SK-N-SH treated with all-trans-retinoic acid at 6 μM for 48 hours (cell line): ENCODE data around the gene ORM2.

Experiments
- ATAC-seq: fragments of 200-7000 bp; cut with Tn5 transposase; 3 replicates; pipeline ENCODE4 v1.9.1; 2020; ENCODE audit warnings: mild to moderate bottlenecking, moderate library complexity
- ARNTL ChIP-seq: fragments of 450-650 bp; formaldehyde crosslinking; IDR thresholded peaks from 2 replicates; pipeline ENCODE4 v1.5.0; 2020; ENCODE audit warnings: low read depth, mild to moderate bottlenecking, moderate library complexity, borderline replicate concordance
- BACH2 ChIP-seq: fragments of 250-450 bp; sonication (Bioruptor Pico); IDR thresholded peaks from 2 replicates; pipeline ENCODE4 v1.9.0; 2021; ENCODE audit warnings: mild to moderate bottlenecking, borderline replicate concordance
- CSDC2 ChIP-seq: fragments of 250-450 bp; sonication (Bioruptor Pico); IDR thresholded peaks from 2 replicates; pipeline ENCODE4 v1.5.0; 2020; ENCODE audit warnings: mild to moderate bottlenecking, moderate library complexity
- ESRRG ChIP-seq: fragments of 250-450 bp; sonication (Bioruptor Pico); IDR thresholded peaks from 2 replicates; pipeline ENCODE4 v1.6.1; 2021; ENCODE audit warnings: mild to moderate bottlenecking
- GLIS3 ChIP-seq: fragments of 250-450 bp; sonication (Bioruptor Pico); IDR thresholded peaks from 2 replicates; pipeline ENCODE4 v1.5.0; 2020; ENCODE audit warnings: mild to moderate bottlenecking, moderate library complexity
- ISL1 ChIP-seq: fragments of 250-450 bp; sonication (Bioruptor Pico); IDR thresholded peaks from 2 replicates; pipeline ENCODE4 v2.1.2; 2022; ENCODE audit warnings: mild to moderate bottlenecking, moderate library complexity
- RARB ChIP-seq: fragments of 250-450 bp; sonication (Bioruptor Pico); IDR thresholded peaks from 2 replicates; pipeline ENCODE4 v1.8.0; 2021; ENCODE audit warnings: mild to moderate bottlenecking, moderate library complexity
- SNAI2 ChIP-seq: fragments of 250-450 bp; sonication (Bioruptor Pico); IDR thresholded peaks from 2 replicates; pipeline ENCODE4 v1.5.0; 2020; ENCODE audit warnings: mild to moderate bottlenecking, moderate library complexity
- TCF4 ChIP-seq: fragments of 250-450 bp; sonication (Bioruptor Pico); IDR thresholded peaks from 2 replicates; pipeline ENCODE4 v1.8.0; 2021; ENCODE audit warnings: mild to moderate bottlenecking, moderate library complexity, borderline replicate concordance
- TOX ChIP-seq: fragments of 250-450 bp; sonication (Bioruptor Pico); IDR thresholded peaks from 2 replicates; pipeline ENCODE4 v1.8.0; 2021; ENCODE audit warnings: mild to moderate bottlenecking, moderate library complexity, borderline replicate concordance
- ZC3H10 ChIP-seq: fragments of 250-450 bp; sonication (Bioruptor Pico); IDR thresholded peaks from 2 replicates; pipeline ENCODE4 v1.5.1; 2021; ENCODE audit warnings: mild to moderate bottlenecking, moderate library complexity
- ZFP30 ChIP-seq: fragments of 450-650 bp; formaldehyde crosslinking; IDR thresholded peaks from 2 replicates; pipeline ENCODE4 v1.5.0; 2022; ENCODE audit warnings: mild to moderate bottlenecking, moderate library complexity
- ZNF565 ChIP-seq: fragments of 450-650 bp; formaldehyde crosslinking; conservative IDR thresholded peaks from 2 replicates; pipeline ENCODE4 v1.5.0; 2020; ENCODE audit warnings: low read depth, mild to moderate bottlenecking, moderate library complexity
- ZNF70 ChIP-seq: fragments of 450-650 bp; formaldehyde crosslinking; IDR thresholded peaks from 2 replicates; pipeline ENCODE4 v1.5.0; 2020; ENCODE audit warnings: mild to moderate bottlenecking, moderate library complexity
- ZNF8 ChIP-seq: fragments of 450-650 bp; formaldehyde crosslinking; IDR thresholded peaks from 2 replicates; pipeline ENCODE4 v1.5.0; 2020; ENCODE audit warnings: mild to moderate bottlenecking, moderate library complexity
- TF ChIP-seq, protein P1 (sequence below): fragments of 250-450 bp; sonication (Bioruptor Pico); IDR thresholded peaks from 2 replicates; pipeline ENCODE4 v1.5.1; 2021; ENCODE audit warnings: mild to moderate bottlenecking, moderate library complexity
- TF ChIP-seq, protein P2 (sequence below): fragments of 250-450 bp; sonication (Bioruptor Pico); IDR thresholded peaks from 2 replicates; pipeline ENCODE4 v1.5.1; 2020; ENCODE audit warnings: low read depth, mild to moderate bottlenecking, moderate library complexity
- TF ChIP-seq, protein P3 (sequence below): fragments of 250-450 bp; sonication (Bioruptor Pico); IDR thresholded peaks from 2 replicates; pipeline ENCODE4 v1.5.0; 2020; ENCODE audit warnings: mild to moderate bottlenecking, moderate library complexity
- TF ChIP-seq, protein P4 (sequence below): fragments of 250-450 bp; sonication (Bioruptor Pico); IDR thresholded peaks from 2 replicates; pipeline ENCODE4 v1.8.0; 2021; ENCODE audit warnings: low read depth, mild to moderate bottlenecking, moderate library complexity, borderline replicate concordance

The ORM2 gene

DNA sequence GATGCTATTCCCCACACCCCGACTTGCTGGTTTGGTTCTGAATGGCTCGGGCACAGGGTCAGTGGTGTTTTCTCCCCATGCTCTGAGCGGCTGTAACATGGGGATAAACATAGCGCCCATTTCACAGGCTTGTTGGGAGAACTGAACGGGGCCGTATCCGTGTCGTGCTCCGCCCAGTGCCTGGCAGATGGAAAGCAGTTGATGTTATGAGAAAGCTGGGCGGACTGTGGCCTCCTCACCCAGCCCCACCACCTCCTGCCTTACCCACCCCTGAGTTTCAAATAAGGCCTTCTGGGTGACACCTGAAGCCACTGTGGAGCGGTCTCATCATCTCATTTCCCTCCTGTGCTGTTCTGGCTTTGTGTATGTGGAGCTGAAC, 14.5 kb downstream of the ORM2 start:
- no peak for ATAC-seq
- no peak for TF ChIP-seq CSDC2

DNA sequence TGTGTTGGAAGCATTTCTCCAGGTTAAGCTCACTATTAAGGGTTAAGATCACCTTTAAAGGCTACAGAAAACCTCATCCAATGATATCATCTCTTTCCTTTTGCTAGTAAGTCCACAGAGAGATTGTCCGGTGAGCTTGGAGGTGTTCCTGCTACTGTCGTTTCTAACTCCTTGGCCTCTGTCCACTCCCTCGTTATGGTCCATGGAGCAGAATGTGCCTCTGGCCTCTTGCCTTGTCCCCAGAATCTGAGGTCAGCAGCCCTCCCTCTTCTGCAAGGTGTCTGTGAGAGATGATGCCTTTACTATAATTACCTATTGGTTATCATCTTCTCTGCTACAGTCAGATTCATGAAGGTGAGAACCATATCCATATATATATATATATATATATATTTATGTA, 15.0 kb downstream of the ORM2 start:
- ATAC-seq, result no peak
- TF ChIP-seq CSDC2 (no peak), ZNF8 (CRISPR knock-in tag) (no peak), GLIS3 (no peak), ZNF70 (CRISPR knock-in tag) (no peak), TOX (CRISPR knock-in tag) (no peak), BACH2 (no peak), ZFP30 (CRISPR knock-in tag) (no peak), SNAI2 (CRISPR knock-in tag) (no peak), ZNF565 (CRISPR knock-in tag) (no peak), TCF4 (CRISPR knock-in tag) (no peak), ESRRG (CRISPR knock-in tag) (no peak), ISL1 (no peak), ARNTL (CRISPR knock-in tag) (no peak), ZC3H10 (CRISPR knock-in tag) (no peak)
- TF ChIP-seq, protein P1, sequence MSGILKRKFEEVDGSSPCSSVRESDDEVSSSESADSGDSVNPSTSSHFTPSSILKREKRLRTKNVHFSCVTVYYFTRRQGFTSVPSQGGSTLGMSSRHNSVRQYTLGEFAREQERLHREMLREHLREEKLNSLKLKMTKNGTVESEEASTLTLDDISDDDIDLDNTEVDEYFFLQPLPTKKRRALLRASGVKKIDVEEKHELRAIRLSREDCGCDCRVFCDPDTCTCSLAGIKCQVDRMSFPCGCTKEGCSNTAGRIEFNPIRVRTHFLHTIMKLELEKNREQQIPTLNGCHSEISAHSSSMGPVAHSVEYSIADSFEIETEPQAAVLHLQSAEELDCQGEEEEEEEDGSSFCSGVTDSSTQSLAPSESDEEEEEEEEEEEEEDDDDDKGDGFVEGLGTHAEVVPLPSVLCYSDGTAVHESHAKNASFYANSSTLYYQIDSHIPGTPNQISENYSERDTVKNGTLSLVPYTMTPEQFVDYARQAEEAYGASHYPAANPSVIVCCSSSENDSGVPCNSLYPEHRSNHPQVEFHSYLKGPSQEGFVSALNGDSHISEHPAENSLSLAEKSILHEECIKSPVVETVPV (CRISPR knock-in tag), result no peak
- TF ChIP-seq, protein P2, sequence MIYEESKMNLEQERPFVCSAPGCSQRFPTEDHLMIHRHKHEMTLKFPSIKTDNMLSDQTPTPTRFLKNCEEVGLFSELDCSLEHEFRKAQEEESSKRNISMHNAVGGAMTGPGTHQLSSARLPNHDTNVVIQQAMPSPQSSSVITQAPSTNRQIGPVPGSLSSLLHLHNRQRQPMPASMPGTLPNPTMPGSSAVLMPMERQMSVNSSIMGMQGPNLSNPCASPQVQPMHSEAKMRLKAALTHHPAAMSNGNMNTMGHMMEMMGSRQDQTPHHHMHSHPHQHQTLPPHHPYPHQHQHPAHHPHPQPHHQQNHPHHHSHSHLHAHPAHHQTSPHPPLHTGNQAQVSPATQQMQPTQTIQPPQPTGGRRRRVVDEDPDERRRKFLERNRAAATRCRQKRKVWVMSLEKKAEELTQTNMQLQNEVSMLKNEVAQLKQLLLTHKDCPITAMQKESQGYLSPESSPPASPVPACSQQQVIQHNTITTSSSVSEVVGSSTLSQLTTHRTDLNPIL (CRISPR knock-in tag), result no peak
- TF ChIP-seq, protein P3, sequence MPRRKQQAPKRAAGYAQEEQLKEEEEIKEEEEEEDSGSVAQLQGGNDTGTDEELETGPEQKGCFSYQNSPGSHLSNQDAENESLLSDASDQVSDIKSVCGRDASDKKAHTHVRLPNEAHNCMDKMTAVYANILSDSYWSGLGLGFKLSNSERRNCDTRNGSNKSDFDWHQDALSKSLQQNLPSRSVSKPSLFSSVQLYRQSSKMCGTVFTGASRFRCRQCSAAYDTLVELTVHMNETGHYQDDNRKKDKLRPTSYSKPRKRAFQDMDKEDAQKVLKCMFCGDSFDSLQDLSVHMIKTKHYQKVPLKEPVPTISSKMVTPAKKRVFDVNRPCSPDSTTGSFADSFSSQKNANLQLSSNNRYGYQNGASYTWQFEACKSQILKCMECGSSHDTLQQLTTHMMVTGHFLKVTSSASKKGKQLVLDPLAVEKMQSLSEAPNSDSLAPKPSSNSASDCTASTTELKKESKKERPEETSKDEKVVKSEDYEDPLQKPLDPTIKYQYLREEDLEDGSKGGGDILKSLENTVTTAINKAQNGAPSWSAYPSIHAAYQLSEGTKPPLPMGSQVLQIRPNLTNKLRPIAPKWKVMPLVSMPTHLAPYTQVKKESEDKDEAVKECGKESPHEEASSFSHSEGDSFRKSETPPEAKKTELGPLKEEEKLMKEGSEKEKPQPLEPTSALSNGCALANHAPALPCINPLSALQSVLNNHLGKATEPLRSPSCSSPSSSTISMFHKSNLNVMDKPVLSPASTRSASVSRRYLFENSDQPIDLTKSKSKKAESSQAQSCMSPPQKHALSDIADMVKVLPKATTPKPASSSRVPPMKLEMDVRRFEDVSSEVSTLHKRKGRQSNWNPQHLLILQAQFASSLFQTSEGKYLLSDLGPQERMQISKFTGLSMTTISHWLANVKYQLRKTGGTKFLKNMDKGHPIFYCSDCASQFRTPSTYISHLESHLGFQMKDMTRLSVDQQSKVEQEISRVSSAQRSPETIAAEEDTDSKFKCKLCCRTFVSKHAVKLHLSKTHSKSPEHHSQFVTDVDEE (CRISPR knock-in tag), result no peak
- TF ChIP-seq, protein P4, sequence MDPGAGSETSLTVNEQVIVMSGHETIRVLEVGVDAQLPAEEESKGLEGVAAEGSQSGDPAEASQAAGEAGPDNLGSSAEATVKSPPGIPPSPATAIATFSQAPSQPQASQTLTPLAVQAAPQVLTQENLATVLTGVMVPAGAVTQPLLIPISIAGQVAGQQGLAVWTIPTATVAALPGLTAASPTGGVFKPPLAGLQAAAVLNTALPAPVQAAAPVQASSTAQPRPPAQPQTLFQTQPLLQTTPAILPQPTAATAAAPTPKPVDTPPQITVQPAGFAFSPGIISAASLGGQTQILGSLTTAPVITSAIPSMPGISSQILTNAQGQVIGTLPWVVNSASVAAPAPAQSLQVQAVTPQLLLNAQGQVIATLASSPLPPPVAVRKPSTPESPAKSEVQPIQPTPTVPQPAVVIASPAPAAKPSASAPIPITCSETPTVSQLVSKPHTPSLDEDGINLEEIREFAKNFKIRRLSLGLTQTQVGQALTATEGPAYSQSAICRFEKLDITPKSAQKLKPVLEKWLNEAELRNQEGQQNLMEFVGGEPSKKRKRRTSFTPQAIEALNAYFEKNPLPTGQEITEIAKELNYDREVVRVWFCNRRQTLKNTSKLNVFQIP, result no peak

DNA sequence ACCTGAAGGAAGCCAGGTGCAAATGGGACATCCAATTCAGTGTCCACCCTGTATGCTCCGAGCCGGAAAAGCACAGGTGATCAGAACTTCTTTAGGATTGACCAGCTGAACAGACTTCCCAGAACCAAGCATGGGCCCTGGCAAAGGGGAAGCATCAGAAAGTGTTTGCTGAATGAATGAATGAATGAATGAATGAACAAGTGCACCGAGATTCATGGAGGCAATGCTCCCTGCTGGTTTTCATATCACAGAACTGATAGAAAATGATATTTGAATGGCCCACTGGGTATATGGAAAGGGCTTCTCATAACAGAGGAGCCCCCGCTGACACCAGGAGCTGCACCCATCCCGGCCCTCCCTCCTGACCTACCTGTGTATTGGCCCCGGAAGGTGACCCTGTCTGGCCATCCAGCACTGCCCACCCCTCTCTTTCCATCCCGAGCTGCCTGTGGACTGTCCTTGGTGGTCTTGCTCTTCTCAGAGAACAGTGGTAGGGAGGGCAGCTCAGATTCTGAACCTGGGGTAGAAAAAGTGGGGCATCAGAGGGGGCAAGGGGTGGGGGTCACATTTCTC, 15.9 kb downstream of the ORM2 start:
- no peak for TF ChIP-seq ISL1
- no peak for TF ChIP-seq ZNF8 (CRISPR knock-in tag)
- TF ChIP-seq RARB (CRISPR knock-in tag), result no peak
- TF ChIP-seq SNAI2 (CRISPR knock-in tag), result no peak
- no peak for TF ChIP-seq ZFP30 (CRISPR knock-in tag)
- no peak for TF ChIP-seq BACH2
- TF ChIP-seq ZNF70 (CRISPR knock-in tag), result no peak
- TF ChIP-seq, protein P1 (CRISPR knock-in tag), result no peak
- TF ChIP-seq TOX (CRISPR knock-in tag), result no peak
- no peak for TF ChIP-seq GLIS3
- TF ChIP-seq, protein P2 (CRISPR knock-in tag), result no peak
- ATAC-seq, result no peak
